ENCODE data around the gene C1R.
A peak's percentile ranks its signal among the peaks of the same experiment; 100 is the strongest.
"Not testable (repeated sequence)": the region's sequence is repeated elsewhere in the genome, so short reads cannot be mapped to it uniquely, and the experiment has no call there.

The C1R gene

GRCh38 chr12:7059780-7060179 is 32.5 kb downstream of the C1R start:
- H3K27ac Mint-ChIP-seq: no peak overlapping the region
- H3K27me3 Mint-ChIP-seq: peaks cover 20% of the 10 kb centered on the region
- no peaks in the 10 kb centered on the region for H3K36me3 Mint-ChIP-seq
- H3K4me3 Mint-ChIP-seq: no peak overlapping the region
- no peak for DNase-seq (ENCODE audit: low spot score in 2 of 2)
- no peak for ATAC-seq (ENCODE audit: low read depth)
- H3K9me3 Mint-ChIP-seq: no peaks in the 10 kb centered on the region
- no peaks in the 10 kb centered on the region for H3K4me1 Mint-ChIP-seq

- no peak overlapping the region for H3K27ac Mint-ChIP-seq
- DNase-seq (ENCODE audit: low spot score in 2 of 2) (no peak), ATAC-seq (ENCODE audit: low read depth) (no peak)
- no peaks in the 10 kb centered on the region for H3K4me1 Mint-ChIP-seq
- no peak overlapping the region for H3K4me3 Mint-ChIP-seq
- H3K9me3 Mint-ChIP-seq: no peaks in the 10 kb centered on the region
- H3K27me3 Mint-ChIP-seq: peaks cover 21% of the 10 kb centered on the region
- no peaks in the 10 kb centered on the region for H3K36me3 Mint-ChIP-seq
Observed at GRCh38 chr12:7058850-7059395, 33.3 kb downstream of the C1R start.

GRCh38 chr12:7058163-7058845 is 33.9 kb downstream of the C1R start:
- DNase-seq (ENCODE audit: low spot score in 2 of 2) (no peak), ATAC-seq (ENCODE audit: low read depth) (no peak)
- no peak overlapping the region for H3K4me3 Mint-ChIP-seq
- H3K36me3 Mint-ChIP-seq: no peaks in the 10 kb centered on the region
- peaks cover 21% of the 10 kb centered on the region for H3K27me3 Mint-ChIP-seq
- no peak overlapping the region for H3K27ac Mint-ChIP-seq
- H3K4me1 Mint-ChIP-seq: no peaks in the 10 kb centered on the region
- no peaks in the 10 kb centered on the region for H3K9me3 Mint-ChIP-seq

- not testable (repeated sequence) for H3K4me1 Mint-ChIP-seq; H3K27ac Mint-ChIP-seq; DNase-seq (ENCODE audit: low spot score in 2 of 2); H3K36me3 Mint-ChIP-seq; H3K9me3 Mint-ChIP-seq; H3K4me3 Mint-ChIP-seq; ATAC-seq (ENCODE audit: low read depth)
- peaks cover 16% of the 10 kb centered on the region for H3K27me3 Mint-ChIP-seq
Observed at GRCh38 chr12:7055736-7056135, 36.5 kb downstream of the C1R start.

GRCh38 chr12:7054925-7055324 is 37.3 kb downstream of the C1R start:
- H3K9me3 Mint-ChIP-seq: no peaks in the 10 kb centered on the region
- H3K4me3 Mint-ChIP-seq: no peak overlapping the region
- DNase-seq (ENCODE audit: low spot score in 2 of 2) (no peak), ATAC-seq (ENCODE audit: low read depth) (no peak)
- no peaks in the 10 kb centered on the region for H3K36me3 Mint-ChIP-seq
- H3K27ac Mint-ChIP-seq: no peak overlapping the region
- H3K27me3 Mint-ChIP-seq: peaks cover 14% of the 10 kb centered on the region
- no peaks in the 10 kb centered on the region for H3K4me1 Mint-ChIP-seq

DNA sequence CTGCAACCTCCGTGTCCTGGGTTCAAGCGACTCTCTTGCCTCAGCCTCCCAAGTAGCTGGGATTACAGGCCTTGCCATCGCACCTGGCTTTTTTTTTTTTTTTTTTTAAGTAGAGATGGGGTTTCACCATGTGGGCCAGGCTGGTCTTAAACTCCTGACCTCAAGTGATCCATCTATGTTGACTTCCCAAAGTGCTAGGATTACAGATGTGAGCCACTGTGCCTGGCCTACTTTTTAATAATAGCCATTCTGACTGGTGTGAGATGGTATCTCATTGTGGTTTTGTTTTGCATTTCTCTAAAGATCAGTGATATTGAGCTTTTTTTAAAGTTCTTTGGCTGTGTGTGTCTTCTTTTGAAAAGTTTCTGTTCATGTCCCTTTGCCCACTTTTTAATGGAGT is 42.3 kb downstream of the C1R start:
- H3K36me3 Mint-ChIP-seq; H3K27ac Mint-ChIP-seq; H3K27me3 Mint-ChIP-seq; H3K4me3 Mint-ChIP-seq; H3K4me1 Mint-ChIP-seq; DNase-seq (ENCODE audit: low spot score in 2 of 2); H3K9me3 Mint-ChIP-seq; ATAC-seq (ENCODE audit: low read depth): not testable (repeated sequence)

- ATAC-seq (ENCODE audit: low read depth); H3K27ac Mint-ChIP-seq; H3K4me1 Mint-ChIP-seq; H3K9me3 Mint-ChIP-seq; H3K36me3 Mint-ChIP-seq; DNase-seq (ENCODE audit: low spot score in 2 of 2); H3K27me3 Mint-ChIP-seq; H3K4me3 Mint-ChIP-seq: not testable (repeated sequence)
Observed at GRCh38 chr12:7049445-7049951, 42.7 kb downstream of the C1R start.

- Mint-ChIP-seq H3K4me3 (no peak overlapping the region), H3K9me3 (no peaks in the 10 kb centered on the region), H3K36me3 (no peaks in the 10 kb centered on the region), H3K4me1 (peaks cover 7% of the 10 kb centered on the region), H3K27me3 (peaks cover 1% of the 10 kb centered on the region), H3K27ac (no peak overlapping the region)
- no peak for DNase-seq (ENCODE audit: low spot score in 2 of 2)
- ATAC-seq (ENCODE audit: low read depth): no peak
Observed at GRCh38 chr12:7047306-7047705, 44.9 kb downstream of the C1R start.

DNA sequence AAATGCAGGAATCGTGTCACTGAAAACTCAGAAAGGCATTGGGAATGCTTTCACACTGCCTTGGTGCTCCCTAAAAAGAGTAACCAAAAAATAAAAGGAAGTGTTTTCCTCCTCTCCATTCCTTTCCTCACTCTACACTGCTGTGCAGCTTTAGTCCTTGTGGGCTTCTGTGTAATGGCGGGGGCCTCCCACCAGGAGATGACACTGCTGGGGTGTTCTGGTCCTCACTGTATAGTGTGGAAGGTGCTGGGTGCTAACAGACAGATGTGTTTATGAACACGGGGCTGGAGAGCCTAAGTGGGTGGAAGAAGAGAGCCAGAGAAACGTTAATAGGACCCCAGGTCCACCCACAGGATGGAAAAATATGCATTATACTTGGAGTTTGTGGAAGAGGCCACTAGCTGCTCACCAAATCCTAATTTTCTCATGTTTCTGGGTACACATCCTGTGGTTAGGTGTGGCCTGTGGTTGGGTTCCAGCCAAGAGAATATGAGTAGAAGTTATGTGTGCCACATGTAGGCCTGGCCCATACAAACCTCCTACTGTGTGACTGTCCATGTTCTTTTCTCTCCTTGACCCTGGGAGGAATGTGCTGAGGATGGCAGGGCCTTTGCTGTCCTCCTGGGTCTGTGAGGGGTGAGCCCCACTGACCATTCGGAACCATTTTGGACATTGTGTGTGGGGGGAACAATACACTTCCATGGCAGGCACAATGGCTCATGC is 45.7 kb downstream of the C1R start:
- H3K36me3 Mint-ChIP-seq: no peaks in the 10 kb centered on the region
- no peak overlapping the region for H3K4me3 Mint-ChIP-seq
- DNase-seq (ENCODE audit: low spot score in 2 of 2): no peak
- no peak for ATAC-seq (ENCODE audit: low read depth)
- no peaks in the 10 kb centered on the region for H3K9me3 Mint-ChIP-seq
- peaks cover 1% of the 10 kb centered on the region for H3K27me3 Mint-ChIP-seq
- no peak overlapping the region for H3K27ac Mint-ChIP-seq
- peaks cover 7% of the 10 kb centered on the region for H3K4me1 Mint-ChIP-seq

GRCh38 chr12:7045913-7046312 is 46.3 kb downstream of the C1R start:
- Mint-ChIP-seq H3K27me3 (no peaks in the 10 kb centered on the region), H3K4me3 (no peak overlapping the region)
- no peak for ATAC-seq (ENCODE audit: low read depth)

DNA sequence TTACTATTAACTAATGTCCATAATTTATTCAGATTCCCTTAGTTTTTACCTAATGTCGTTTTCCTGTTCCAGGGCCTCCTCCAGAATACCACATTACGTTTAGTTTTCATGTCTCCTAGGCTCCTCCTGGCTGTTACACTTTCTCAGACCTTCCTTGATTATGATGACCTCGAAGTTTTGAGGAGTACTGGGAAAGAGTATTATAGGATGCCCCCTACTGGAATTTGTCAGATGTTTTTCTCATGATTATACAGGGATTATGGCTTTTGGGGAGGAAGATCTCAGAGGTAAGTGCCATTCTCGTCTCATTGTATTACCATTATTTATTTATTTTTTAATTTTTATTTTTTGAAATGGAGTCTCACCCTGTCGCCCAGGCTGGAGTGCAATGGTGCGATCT is 49.4 kb downstream of the C1R start:
- no peaks in the 10 kb centered on the region for H3K9me3 Mint-ChIP-seq
- H3K27me3 Mint-ChIP-seq: no peaks in the 10 kb centered on the region
- H3K27ac Mint-ChIP-seq: no peak overlapping the region
- ATAC-seq (ENCODE audit: low read depth) (peak; percentile 32), DNase-seq (ENCODE audit: low spot score in 2 of 2) (no peak)
- H3K36me3 Mint-ChIP-seq: no peaks in the 10 kb centered on the region
- H3K4me3 Mint-ChIP-seq: no peak overlapping the region
- H3K4me1 Mint-ChIP-seq: peaks cover 5% of the 10 kb centered on the region

More at GRCh38 chr12:7045913-7046312, 46.3 kb downstream of the C1R start:
- H3K36me3 Mint-ChIP-seq: no peaks in the 10 kb centered on the region
- no peak for DNase-seq (ENCODE audit: low spot score in 2 of 2)
- peaks cover 7% of the 10 kb centered on the region for H3K4me1 Mint-ChIP-seq
- no peak overlapping the region for H3K27ac Mint-ChIP-seq
- H3K9me3 Mint-ChIP-seq: no peaks in the 10 kb centered on the region

DNA sequence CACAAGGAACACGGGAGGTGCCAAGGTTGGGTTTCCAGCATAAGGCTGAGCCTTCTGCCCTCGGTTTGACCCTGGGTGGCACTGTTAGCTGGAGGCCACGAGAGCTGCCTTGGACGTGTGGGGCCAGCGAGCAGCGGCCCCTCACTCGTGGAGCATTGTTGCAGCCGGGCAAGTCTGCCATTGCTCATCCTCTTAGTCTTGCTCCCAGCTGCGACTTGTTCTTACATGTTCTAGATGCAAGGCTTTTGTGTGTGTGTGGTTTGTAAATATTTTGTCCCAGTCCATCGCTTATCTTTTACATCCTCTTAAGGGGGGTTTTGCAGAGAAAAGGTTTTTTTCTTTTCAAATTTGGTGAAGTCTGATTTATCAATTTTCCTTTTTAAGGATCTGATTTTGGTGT is 52.8 kb downstream of the C1R start:
- no peaks in the 10 kb centered on the region for H3K27me3 Mint-ChIP-seq
- no peaks in the 10 kb centered on the region for H3K4me1 Mint-ChIP-seq
- H3K36me3 Mint-ChIP-seq: no peaks in the 10 kb centered on the region
- no peaks in the 10 kb centered on the region for H3K9me3 Mint-ChIP-seq
- DNase-seq (ENCODE audit: low spot score in 2 of 2) (no peak), ATAC-seq (ENCODE audit: low read depth) (no peak)
- no peak overlapping the region for H3K4me3 Mint-ChIP-seq
- no peak overlapping the region for H3K27ac Mint-ChIP-seq

GRCh38 chr12:7038591-7038990 is 53.7 kb downstream of the C1R start:
- Mint-ChIP-seq H3K27me3 (no peaks in the 10 kb centered on the region), H3K4me1 (no peaks in the 10 kb centered on the region), H3K9me3 (no peaks in the 10 kb centered on the region), H3K27ac (no peak overlapping the region), H3K4me3 (no peak overlapping the region), H3K36me3 (no peaks in the 10 kb centered on the region)
- ATAC-seq (ENCODE audit: low read depth): no peak
- no peak for DNase-seq (ENCODE audit: low spot score in 2 of 2)

GRCh38 chr12:7037411-7037810 is 54.8 kb downstream of the C1R start:
- ATAC-seq (ENCODE audit: low read depth); H3K36me3 Mint-ChIP-seq; DNase-seq (ENCODE audit: low spot score in 2 of 2); H3K27ac Mint-ChIP-seq; H3K9me3 Mint-ChIP-seq; H3K27me3 Mint-ChIP-seq; H3K4me1 Mint-ChIP-seq; H3K4me3 Mint-ChIP-seq: not testable (repeated sequence)
